Left hindlimb (tissue), 1 donor: ENCODE measurements around the gene PHYHD1.

Source experiments
- DNase-seq: peaks from one replicate; pipeline ENCODE4 v3.0.0-alpha.2; 2018

PHYHD1 gene

DNA sequence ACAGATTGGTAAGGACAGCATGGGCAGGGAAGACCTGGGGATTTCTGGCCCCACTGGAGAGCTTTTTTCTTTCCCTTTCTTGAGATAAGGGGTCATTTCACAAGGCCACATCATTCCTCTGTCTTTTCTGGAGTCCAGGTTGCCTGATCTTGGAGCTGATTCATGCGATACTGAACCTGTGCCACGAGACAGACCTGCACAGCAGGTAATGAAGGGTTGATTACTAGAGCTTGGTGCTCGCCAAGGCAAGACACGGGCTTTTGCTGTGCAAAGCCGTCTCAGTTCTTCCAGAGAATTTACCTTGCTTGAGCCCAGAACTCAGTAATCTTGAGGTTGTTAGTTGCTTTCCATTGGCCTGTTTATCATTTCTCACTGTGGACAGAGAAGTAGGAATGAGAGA is 65.9 kb downstream of the PHYHD1 start:
- DNase-seq: no peak

DNA sequence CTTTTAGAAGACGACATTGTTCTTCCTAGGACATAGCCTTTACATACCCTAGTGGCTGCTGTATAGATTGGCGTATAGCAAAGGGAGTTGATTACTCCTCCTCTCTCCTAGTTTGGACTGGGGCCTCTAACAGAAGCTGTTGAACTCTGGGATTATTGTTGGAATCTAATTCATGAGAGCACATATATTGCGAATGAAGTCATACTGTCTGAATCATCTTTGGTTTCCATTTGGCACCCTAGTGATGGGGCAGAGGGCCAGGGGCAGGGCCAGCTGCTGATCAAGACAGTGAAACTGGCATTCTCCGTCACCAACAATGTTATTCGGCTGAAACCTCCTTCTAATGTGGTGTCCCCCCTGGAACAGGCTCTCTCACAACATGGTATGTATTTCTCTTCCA is 67.0 kb downstream of the PHYHD1 start:
- peak; percentile 70 for DNase-seq
